Ishikawa (cell line): ENCODE results near the gene SYCN.
A peak's percentile ranks its signal among the peaks of the same experiment; 100 is the strongest.

ENCODE experiments used
- CEBPB ChIP-seq: IDR thresholded peaks from 2 replicates; pipeline ENCODE4 v1.6.1; 2012
- CREB1 ChIP-seq: IDR thresholded peaks from 2 replicates; pipeline ENCODE4 v1.6.1; 2012; ENCODE audit warnings: low read depth
- EGR1 ChIP-seq: IDR thresholded peaks from 2 replicates; pipeline ENCODE4 v1.6.1; 2012
- EP300 ChIP-seq: IDR thresholded peaks from 2 replicates; pipeline ENCODE4 v1.6.1; 2012; ENCODE audit warnings: borderline replicate concordance
- FOXM1 ChIP-seq: IDR thresholded peaks from 2 replicates; pipeline ENCODE4 v1.6.1; 2012; ENCODE audit warnings: low read depth, borderline replicate concordance
- MAX ChIP-seq: IDR thresholded peaks from 2 replicates; pipeline ENCODE4 v1.6.1; 2012
- RAD21 ChIP-seq: IDR thresholded peaks from 2 replicates; pipeline ENCODE4 v1.6.1; 2012; ENCODE audit warnings: low read depth
- REST ChIP-seq: IDR thresholded peaks from 2 replicates; pipeline ENCODE4 v1.6.1; 2012; ENCODE audit warnings: low read depth, mild to moderate bottlenecking
- TAF1 ChIP-seq: IDR thresholded peaks from 2 replicates; pipeline ENCODE4 v1.6.1; 2012; ENCODE audit warnings: low read depth, mild to moderate bottlenecking
- TCF12 ChIP-seq: IDR thresholded peaks from 2 replicates; pipeline ENCODE4 v1.6.1; 2012; ENCODE audit warnings: low read depth
- TEAD4 ChIP-seq: IDR thresholded peaks from 2 replicates; pipeline ENCODE4 v1.6.1; 2012
- USF1 ChIP-seq: IDR thresholded peaks from 2 replicates; pipeline ENCODE4 v1.6.1; 2012
- YY1 ChIP-seq: IDR thresholded peaks from 2 replicates; pipeline ENCODE4 v1.6.1; 2012; ENCODE audit warnings: low read depth
- ZBTB7A ChIP-seq: IDR thresholded peaks from 2 replicates; pipeline ENCODE4 v1.6.1; 2012; ENCODE audit warnings: low read depth

The SYCN gene

GRCh38 chr19:39232708-39233107, 28.6 kb upstream of the SYCN start:
- no peak for TF ChIP-seq EP300
- no peak for TF ChIP-seq TAF1
- TF ChIP-seq FOXM1: no peak
- no peak for TF ChIP-seq CREB1
- no peak for TF ChIP-seq EGR1
- no peak for TF ChIP-seq CEBPB
- TF ChIP-seq ZBTB7A: no peak
- TF ChIP-seq REST: no peak

GRCh38 chr19:39230096-39230764, 26.2 kb upstream of the SYCN start:
- TF ChIP-seq REST: no peak
- TF ChIP-seq EP300: no peak
- no peak for TF ChIP-seq TCF12
- TF ChIP-seq CREB1: no peak
- no peak for TF ChIP-seq USF1
- TF ChIP-seq FOXM1: no peak
- TF ChIP-seq CEBPB: no peak
- no peak for TF ChIP-seq YY1
- TF ChIP-seq EGR1: no peak
- no peak for TF ChIP-seq TAF1
- TF ChIP-seq TEAD4: no peak

GRCh38 chr19:39224910-39225309, 20.8 kb upstream of the SYCN start:
- TF ChIP-seq YY1: no peak
- TF ChIP-seq MAX: no peak
- no peak for TF ChIP-seq FOXM1
- TF ChIP-seq EP300: no peak
- no peak for TF ChIP-seq CREB1
- no peak for TF ChIP-seq RAD21
- TF ChIP-seq ZBTB7A: no peak
- TF ChIP-seq USF1: no peak

GRCh38 chr19:39223703-39224279, 19.7 kb upstream of the SYCN start:
- TF ChIP-seq EGR1 (no peak), REST (peak; percentile 93)

- TF ChIP-seq CEBPB (no peak), FOXM1 (no peak), CREB1 (no peak)
Measured at GRCh38 chr19:39218230-39219007, 14.4 kb upstream of the SYCN start.
